DMS153 (cell line): Measurements from ENCODE around the gene C1orf226.

Experiments
- DNase-seq: peaks from one replicate; lab custom pipeline; 2025; lab: John Stamatoyannopoulos, UW

C1orf226 gene

DNA sequence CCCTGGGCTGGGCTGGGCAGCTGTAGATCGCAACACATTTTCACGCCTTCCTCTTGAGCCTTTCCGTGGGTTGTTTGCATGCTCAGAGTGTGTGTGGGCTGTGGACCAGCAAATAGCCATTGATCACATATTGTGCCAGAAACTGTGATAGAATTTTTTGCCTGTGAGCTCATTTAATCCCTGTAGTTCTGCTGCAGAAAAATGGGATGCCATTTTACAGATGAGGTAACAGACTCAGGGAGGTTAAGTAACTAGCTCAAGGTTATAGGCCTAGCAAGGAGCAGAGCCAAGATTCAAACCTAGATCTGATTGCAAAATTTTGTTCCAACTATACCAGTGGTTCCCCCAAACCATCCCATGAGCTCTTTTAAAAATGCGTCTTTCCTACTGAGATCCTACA is 15.4 kb upstream of the C1orf226 start:
- no peak for DNase-seq

DNA sequence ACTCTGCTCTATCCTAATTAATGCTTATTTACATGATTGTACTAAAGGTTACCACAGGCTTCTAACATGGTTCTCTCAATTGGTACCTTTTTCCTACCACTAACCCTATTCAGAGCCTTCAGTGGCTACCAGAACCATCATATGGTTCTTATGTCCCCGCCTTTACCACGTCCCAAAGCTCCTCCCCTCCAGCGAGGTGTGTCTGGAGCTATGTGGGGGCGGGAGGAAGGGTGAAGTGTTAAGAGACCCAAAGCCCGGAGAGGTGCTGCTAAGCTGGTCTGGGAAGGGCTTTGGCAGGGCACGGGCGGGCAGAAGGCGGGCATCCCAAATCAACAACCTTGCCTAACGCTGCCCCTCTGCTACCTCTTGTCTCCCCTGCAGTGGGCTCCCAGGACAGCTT is 14.9 kb upstream of the C1orf226 start:
- no peak for DNase-seq

DNA sequence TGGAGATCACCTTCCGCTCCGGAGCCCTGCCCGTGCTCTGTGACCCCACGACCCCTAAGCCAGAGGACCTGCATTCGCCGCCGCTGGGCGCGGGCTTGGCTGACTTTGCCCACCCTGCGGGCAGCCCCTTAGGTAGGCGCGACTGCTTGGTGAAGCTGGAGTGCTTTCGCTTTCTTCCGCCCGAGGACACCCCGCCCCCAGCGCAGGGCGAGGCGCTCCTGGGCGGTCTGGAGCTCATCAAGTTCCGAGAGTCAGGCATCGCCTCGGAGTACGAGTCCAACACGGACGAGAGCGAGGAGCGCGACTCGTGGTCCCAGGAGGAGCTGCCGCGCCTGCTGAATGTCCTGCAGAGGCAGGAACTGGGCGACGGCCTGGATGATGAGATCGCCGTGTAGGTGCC is 14.5 kb upstream of the C1orf226 start:
- no peak for DNase-seq

DNA sequence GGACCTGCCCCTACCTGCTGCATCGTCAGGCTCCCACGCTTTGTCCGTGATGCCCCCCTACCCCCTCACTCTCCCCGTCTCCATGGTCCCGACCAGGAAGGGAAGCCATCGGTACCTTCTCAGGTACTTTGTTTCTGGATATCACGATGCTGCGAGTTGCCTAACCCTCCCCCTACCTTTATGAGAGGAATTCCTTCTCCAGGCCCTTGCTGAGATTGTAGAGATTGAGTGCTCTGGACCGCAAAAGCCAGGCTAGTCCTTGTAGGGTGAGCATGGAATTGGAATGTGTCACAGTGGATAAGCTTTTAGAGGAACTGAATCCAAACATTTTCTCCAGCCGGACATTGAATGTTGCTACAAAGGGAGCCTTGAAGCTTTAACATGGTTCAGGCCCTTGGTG is 13.8 kb upstream of the C1orf226 start:
- no peak for DNase-seq

DNA sequence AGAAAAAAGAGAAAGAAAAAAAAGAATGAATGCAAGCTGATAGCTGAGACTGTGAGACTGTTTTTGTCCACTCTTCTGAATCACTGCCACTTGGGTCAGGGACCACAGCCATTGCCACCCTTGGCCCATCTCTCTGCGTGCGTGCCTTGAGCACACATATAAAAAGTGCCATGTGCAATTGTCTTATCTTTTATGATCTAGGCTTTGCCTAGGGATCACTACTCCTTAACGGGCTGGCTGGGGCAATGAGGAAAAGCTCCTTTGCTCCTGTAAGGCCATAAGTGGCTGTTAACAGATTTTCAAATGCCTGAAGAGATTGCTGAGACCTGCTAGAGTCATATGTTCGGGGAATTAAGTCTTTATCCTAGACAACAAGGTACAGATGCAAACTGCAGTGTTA is 13.1 kb upstream of the C1orf226 start:
- no peak for DNase-seq

DNA sequence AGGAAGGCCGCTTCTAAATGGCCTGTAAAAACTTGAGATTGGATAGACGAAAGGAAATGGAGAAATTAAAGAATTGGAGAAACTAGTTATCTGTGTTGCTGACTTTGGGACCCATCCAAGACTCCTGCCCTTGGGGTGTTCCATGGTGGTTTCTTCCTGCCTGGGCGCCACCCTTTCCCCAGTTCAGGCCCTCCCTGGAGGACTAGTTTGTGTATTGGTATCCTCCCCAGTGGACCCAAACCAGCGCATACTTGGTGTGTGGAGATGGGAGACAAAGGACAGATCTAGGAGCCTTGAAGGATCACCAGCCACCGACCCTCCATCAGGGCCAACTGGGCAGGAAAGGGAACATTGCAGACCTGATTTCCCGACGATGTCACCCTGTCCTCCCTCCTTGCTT is 12.0 kb upstream of the C1orf226 start:
- DNase-seq = no peak

DNA sequence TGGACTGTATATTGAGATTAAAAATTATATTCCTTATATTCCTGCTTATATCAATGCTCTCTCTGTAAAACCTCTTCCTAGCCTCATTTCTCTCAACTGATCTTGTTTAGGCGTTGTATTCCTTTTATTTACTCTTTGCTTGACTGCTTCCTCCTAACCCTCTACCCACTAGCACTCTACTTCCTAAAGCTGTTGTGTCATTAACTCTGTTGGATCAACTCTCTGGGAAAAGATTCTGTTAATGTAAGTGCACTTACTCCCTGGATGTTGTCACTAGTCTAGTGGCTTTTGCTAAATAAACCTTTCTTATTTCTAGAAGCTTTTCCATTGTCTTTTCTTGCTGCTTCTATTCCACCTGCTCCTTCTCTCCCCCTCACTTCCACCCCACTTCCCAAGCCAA is 11.4 kb upstream of the C1orf226 start:
- DNase-seq = no peak

DNA sequence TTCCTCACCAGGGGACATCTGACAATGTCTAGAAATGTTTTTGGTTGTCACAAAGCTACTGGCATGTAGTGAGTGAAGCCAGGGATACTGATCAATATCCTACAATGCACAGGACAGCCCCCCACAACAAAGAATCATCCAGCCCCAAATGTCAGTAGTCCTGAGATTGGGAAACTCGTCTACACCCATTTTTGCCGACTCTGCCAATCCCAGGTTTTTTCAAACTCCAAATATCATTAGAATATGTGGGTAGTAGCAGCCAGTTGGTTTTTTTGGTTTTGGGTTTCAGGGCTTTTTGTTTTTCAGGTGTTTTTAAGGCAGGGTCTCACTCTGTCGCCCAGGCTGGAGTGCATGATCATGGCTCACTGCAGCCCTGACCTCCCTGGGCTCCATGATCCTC is 10.8 kb upstream of the C1orf226 start:
- DNase-seq = no peak

DNA sequence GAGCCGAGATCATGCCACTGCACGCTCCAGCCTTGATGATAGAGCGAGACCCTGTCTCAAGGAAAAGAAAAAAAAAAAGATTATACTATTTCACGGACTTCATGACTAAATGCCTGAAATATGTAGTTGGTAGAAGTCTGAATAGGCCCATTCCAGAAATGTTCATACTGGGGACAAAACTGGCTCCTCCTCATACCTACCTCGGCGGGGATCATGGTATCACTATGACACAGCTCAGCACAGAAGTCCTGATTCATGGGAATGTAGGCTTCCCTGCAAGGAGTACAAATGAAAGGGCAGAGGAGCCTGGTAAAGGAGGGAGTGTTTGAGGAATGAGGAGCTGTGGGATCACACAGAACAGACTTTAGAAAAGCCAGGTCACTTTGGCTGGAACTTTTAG is 9.9 kb upstream of the C1orf226 start:
- no peak for DNase-seq

DNA sequence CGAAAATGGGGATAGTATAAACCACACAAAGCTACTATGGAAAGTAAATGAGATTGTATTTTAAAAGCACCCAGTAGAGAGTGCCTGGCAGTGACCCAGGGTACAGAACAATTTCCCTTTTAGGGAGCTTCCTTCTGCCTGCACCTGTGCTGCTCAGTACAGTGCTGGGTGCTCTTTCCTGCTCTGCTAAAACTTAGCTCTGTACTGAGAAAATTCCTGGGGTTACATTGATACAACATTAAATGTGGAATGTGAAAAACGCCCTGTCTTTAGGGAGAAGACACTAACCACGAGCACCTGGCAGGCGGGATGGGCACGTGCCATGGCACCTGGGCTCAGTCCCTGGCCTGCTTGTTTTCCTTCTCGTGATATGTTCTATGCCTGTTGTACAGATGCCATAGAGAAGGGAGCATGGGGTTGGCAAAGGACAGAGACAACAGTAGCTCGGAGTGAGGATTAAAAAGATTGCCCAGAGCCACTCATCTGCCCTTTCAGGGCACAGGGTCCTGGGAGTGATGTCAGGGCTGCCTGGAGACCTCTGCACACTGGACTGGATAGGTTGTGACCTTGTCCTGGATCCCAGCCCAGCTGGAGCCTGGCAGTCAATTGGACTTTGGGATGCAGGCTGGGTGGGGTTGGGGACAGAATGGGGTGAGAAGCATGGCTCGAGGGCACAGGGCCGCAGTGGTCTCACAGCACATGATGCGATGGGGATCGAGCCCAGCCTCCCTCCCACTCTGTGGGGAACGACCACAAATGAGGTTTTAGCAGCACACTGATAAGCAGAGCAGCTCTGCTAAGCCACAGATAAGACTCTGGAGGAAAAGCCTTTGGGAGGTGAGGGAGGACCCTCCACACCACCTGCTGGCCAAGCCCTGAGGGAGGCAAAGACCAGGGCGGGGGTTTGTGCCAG is 9.1 kb upstream of the C1orf226 start:
- no peak for DNase-seq

DNA sequence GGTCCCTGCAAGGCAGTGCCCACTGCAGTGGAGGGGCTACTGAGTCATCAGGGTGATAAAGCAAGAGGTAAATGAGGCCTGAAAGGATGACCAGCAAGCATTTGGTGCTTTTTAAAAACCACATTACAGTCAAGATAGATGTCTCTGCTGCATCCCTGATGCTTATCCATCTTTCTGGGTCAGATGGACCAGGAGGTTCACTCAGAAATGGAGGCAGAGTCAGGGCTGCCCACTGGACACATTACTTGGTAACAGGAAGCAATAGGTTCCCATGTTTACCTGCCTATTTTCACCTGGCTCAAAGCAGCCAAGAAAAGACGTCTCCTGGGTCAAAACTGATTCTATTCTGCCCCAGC is 8.5 kb upstream of the C1orf226 start:
- no peak for DNase-seq

DNA sequence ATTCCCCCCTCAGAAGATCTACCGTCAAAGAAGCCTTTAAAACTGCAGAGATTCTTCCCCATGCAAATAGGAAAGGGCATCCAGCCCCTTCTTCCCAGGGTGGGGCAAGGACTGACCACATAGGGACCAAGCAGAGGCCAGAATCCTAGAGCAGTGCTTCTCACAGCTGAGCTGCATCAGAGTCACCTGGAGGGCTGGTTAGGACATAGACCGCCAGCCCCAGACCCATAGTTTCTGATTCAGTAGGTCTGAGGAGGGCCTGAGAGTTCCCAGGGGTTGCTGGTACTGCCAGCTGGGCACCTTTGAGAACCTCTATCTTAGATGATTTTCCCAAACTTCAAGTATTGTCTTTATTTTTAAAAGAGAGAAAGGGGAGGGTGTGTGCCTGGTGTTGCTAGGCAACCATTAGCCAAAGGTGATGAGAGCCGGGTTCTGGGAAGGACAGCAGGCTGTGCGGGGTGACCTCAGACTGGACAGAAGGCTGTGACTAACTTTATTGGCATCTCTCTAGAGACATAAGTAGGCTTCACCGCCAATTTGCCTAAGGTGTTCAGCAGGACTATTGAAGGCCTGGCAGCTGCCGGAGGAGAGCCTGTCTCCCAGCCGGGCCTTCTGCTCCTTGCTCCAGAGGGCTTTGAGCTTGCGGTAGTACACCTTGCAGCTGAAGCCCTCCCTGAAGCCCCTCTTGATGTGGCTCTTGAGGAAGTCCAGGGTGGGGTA is 7.8 kb upstream of the C1orf226 start:
- no peak for DNase-seq

DNA sequence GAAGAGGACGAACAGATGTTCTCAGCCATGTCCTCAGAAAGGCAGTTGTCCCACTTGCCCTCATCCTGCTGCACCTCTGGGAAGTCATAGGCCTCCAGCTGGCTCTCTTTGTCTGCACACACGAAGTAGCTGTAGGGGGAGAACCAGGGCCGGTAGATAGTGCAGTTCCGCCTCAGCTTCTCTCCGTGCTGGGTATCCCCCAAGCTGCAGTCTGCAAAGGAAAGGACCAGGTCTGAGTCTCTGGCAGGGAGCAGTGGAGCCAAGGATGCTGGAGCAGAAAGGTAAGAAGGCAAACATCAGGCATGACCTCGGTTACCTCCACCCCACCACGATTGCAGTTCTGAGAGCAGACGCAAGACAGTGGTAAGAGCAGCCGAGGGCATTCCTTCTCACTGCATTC is 7.1 kb upstream of the C1orf226 start:
- DNase-seq = no peak

DNA sequence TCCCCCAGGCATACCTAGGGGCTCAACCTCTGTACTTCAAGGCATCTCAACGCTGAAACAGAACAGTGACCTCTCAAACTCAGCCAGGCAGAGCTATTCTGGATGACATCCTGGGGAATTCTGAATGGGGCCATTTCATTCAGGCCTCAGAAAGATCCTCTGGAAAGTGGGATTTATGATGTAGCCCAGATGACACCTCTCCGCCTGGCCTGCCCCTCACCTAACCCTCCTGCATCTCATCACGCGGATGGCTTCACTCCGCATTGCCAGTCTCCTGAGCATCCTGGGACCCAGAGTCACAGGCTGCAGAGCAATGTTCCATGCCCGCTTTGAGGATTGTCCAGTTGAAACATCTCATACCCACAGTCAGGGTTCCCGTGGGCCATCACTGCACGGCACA is 6.1 kb upstream of the C1orf226 start:
- no peak for DNase-seq

DNA sequence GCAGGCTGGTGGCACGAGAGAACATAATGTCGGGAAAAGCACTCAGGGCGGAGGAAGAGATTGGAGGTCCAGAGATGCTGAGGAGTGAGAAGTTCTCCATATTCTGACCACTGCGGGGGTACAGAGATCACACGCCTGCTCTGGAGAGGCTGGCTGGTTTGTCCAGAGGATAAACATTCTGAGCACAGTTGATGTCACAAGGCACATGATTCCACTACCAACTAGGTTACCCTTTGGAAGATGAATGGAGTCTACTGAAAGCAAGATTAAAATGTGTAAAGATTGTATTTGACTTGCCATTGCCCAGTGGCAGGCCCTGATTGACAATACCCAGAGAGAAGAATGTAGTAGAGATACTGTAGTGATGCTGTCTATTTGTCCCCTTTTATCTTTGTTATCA is 4.8 kb upstream of the C1orf226 start, which contains the start of gene SPATA46:
Gene SPATA46 (minus strand): TSS at position 164 of the 400 bp plus-strand sequence. CDS start 64 bp downstream, at position 100.
- no peak for DNase-seq

DNA sequence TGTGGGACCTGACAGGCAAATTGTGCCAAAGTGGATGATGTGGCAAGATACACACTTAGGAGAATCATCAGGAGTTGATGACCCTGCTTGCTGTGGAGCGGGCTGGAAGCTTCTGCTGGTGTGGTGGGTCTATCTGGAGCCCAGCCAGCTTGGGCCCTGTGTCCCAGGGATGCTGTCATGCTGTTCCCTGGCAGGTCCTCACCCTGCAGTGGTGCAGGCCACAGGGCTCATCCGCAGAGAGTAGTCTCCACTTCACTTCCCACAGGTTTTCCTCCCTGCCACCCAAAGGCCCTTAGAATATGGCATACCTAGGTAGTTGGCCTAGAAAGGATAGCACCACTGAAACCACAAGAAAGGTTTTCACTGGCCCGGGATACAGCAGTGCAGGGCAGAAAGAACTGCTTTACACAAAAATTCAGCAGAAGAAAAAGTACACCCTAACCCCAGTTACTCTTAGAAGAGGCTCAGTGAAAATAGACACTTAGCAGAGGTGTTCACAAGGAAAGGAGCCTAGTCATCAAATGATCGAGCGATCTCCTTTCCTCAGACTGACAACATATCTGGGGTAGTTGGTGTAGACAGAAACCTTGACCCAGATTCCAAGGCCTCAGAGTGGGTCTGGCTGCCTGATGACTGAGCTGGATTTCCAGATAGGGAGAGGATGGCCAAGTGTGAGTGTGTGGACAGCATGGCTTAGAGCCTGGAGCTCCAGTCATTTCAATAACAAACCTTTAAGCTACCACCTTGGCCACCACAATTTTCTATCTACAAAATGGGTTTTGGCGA is 1.3 kb upstream of the C1orf226 start:
- DNase-seq = no peak

DNA sequence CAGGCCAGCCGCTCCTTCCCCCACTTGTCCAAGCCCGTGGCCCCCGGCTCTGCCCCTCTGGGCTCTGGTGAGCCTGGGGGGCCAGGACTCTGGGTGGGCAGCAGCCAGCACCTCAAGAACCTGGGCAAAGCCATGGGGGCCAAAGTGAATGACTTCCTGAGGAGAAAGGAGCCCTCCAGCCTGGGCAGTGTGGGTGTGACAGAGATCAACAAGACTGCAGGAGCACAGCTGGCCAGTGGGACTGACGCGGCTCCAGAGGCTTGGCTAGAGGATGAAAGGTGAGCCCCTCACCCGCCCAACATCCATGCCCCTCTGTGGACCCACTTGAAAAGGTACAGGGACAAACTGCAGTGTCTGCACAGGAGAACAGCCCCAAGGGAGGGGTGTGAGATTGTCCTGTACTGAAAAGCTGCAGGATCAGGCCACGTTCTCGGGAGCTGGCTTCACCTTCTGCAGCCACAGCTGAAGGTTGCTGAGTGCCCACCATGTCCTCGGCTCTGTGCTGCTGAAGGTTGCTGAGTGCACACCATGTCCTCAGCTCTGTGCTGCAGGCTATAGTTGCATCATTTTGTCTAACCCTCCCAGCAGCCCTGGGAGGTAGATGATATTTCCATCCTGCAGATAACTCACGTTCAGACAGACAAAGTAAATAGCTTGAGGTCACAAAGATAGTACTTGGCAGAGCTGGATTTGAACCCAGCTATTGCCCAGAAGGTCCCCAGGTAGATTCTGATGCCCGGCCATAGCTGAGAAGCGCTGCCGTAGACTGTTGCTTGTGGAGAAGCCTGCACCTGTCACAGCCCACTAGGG is 618 bp downstream of the C1orf226 start:
- DNase-seq = no peak

DNA sequence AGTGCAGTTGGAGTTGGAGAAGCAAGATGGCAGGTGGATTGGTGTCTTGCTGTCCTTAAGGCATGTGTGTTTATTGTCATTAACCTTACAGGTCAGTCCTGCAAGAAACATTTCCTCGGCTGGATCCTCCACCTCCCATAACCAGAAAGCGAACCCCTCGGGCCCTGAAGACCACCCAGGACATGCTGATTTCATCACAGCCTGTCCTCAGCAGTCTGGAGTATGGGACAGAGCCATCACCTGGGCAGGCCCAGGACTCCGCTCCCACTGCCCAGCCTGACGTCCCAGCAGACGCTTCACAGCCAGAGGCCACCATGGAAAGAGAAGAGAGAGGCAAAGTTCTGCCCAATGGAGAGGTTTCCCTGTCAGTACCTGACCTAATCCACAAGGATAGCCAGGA is 1.6 kb downstream of the C1orf226 start:
- DNase-seq = no peak

DNA sequence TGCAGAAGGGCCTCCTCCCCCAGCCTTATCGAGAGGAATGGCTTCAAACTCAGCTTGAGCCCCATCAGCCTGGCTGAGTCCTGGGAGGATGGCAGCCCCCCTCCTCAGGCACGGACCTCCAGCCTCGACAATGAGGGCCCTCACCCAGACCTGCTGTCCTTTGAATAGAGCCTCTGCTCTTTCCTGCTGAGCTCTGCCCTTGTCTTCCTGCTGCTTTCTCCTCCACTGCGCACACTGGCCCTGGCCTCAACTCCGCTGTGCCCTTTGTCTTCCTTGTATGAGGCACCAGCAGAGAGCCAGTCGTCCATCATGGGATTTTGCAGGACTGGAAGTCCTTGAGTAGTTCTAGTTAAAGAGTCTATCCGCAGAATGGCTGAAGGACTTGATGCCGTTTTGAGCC is 2.0 kb downstream of the C1orf226 start:
- no peak for DNase-seq

DNA sequence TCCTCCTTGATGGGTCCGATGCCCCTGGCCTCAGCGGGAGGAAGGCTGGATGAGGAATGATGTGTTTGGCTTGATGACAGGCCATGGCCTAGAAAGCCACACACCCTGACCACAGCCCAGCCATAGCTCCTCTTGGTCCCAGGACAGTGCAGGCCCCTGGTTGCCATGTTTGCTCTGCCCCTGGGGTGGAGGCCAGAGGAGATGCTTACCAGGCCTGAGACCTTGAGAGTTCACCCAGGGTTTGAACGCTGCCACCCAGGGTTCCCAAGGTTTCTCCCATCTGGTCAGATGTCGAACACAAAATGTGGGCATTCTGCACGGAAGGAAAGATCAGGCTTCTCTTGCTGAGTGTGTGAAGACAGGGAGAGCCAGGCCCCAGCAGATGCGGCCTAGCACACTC is 2.6 kb downstream of the C1orf226 start:
- no peak for DNase-seq

DNA sequence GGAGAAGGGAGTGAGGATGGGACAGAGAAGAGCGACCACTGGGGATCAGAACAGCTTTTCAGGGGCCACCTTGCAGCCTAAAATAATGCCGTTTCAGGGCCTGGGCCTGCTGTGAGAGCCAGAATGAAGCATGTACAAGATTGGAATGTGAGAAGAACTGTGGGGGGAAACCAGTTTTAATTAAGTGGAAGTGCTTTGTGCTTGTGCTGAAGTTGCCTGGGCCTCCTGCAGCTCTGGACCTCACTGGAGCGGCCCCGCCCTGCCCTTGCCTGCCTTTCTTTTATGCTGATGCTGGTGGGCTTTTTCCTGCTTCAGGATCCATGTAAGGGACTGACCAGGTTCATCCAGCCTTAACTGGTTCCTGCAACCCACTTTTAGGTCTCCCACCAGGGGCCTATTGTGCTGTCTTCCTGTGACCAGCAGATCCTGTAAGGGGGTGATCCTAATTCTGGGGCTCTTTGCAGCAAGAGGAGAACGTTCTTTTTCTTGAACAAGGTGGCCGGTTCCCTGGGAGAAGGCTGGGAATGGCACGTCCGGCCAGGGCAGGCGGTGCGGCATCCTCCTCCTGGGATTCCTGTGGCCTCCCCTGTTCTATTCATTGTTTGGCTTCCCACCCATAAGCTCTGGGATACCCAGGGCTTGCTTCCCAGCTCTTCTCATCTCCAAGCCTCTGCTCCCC is 3.2 kb downstream of the C1orf226 start:
- DNase-seq = no peak
